ENCODE measurements around the gene CPEB3. TPM values are rescaled to one million over a fixed set of nuclear protein-coding genes. Genes with fewer than 3 reads are reported as not detected.

Gene CPEB3
- total RNA-seq, 1 donor from 2014 or later = 1.1 TPM

DNA sequence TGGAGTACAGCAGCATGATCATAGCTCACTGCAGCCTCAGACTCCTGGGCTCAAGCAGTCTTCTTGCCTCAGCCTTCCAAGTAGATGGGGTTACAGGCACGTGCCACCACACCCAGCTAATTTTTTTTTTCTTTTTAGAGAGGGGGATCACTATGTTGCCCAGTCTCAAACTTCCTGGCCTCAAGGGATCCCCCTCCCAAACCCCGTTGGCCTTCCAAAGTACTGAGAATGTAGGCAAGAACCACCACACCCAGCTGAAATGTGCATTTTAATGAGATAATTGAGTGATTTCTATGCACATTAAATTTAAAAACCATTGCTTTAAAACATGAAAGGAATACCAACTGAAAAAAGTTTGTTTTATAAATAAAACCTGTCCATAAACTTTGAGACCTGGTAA lies 25.7 kb upstream of the CPEB3 start:
- H3K9me3 Mint-ChIP-seq (ENCODE audit: low read depth) = peaks cover 5% of the 10 kb centered on the region
- no peak overlapping the region for H3K4me3 Mint-ChIP-seq (ENCODE audit: unreplicated experiment)
- H3K36me3 Mint-ChIP-seq (ENCODE audit: low read depth) = peaks cover 4% of the 10 kb centered on the region
- TF ChIP-seq, protein P1, sequence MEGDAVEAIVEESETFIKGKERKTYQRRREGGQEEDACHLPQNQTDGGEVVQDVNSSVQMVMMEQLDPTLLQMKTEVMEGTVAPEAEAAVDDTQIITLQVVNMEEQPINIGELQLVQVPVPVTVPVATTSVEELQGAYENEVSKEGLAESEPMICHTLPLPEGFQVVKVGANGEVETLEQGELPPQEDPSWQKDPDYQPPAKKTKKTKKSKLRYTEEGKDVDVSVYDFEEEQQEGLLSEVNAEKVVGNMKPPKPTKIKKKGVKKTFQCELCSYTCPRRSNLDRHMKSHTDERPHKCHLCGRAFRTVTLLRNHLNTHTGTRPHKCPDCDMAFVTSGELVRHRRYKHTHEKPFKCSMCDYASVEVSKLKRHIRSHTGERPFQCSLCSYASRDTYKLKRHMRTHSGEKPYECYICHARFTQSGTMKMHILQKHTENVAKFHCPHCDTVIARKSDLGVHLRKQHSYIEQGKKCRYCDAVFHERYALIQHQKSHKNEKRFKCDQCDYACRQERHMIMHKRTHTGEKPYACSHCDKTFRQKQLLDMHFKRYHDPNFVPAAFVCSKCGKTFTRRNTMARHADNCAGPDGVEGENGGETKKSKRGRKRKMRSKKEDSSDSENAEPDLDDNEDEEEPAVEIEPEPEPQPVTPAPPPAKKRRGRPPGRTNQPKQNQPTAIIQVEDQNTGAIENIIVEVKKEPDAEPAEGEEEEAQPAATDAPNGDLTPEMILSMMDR (IDR thresholded peaks at IDR 0.05) = no peak
- no peaks in the 10 kb centered on the region for H3K27me3 Mint-ChIP-seq (ENCODE audit: low read depth)
- no peak for DNase-seq (ENCODE audit: low spot score)
- peak overlapping the region; percentile 41 for H3K27ac Mint-ChIP-seq (ENCODE audit: unreplicated experiment)
- peaks cover 8% of the 10 kb centered on the region for H3K4me1 Mint-ChIP-seq (ENCODE audit: low read depth)

- peaks cover 12% of the 10 kb centered on the region for H3K4me1 Mint-ChIP-seq (ENCODE audit: low read depth)
- H3K4me3 Mint-ChIP-seq (ENCODE audit: unreplicated experiment) = no peak overlapping the region
- no peaks in the 10 kb centered on the region for H3K9me3 Mint-ChIP-seq (ENCODE audit: low read depth)
- no peak for DNase-seq (ENCODE audit: low spot score)
- H3K27ac Mint-ChIP-seq (ENCODE audit: unreplicated experiment) = no peak overlapping the region
- peaks cover 3% of the 10 kb centered on the region for H3K36me3 Mint-ChIP-seq (ENCODE audit: low read depth)
- no peaks in the 10 kb centered on the region for H3K27me3 Mint-ChIP-seq (ENCODE audit: low read depth)
- TF ChIP-seq, protein P1 (IDR thresholded peaks at IDR 0.05) = no peak
These were observed 22.9 kb upstream of the CPEB3 start for GRCh38 chr10:92313750-92314149.

DNA sequence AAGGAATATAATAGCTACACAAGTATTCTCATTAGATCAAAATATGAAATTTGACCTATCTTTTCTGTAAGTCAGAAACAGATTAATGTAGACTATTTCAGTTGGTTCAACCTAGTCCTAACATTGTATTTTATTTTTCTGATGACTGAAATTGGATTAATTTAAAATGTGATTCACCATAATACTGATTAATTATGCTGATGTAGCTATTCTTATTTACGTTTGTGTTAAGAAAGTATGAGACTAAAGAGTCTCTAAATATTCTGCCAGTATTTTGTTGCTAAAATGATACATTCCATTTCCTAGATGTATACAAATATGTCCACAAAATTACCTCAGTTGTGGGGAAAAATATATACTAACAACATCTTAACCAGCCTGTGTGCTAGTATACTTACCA lies 18.4 kb upstream of the CPEB3 start:
- Mint-ChIP-seq H3K27me3 (ENCODE audit: low read depth) (no peaks in the 10 kb centered on the region), H3K4me3 (ENCODE audit: unreplicated experiment) (no peak overlapping the region), H3K36me3 (ENCODE audit: low read depth) (peaks cover 3% of the 10 kb centered on the region), H3K9me3 (ENCODE audit: low read depth) (no peaks in the 10 kb centered on the region), H3K27ac (ENCODE audit: unreplicated experiment) (no peak overlapping the region), H3K4me1 (ENCODE audit: low read depth) (peaks cover 5% of the 10 kb centered on the region)
- TF ChIP-seq, protein P1 (IDR thresholded peaks at IDR 0.05) = no peak
- DNase-seq (ENCODE audit: low spot score) = no peak

GRCh38 chr10:92305133-92306072 lies 14.5 kb upstream of the CPEB3 start:
- no peaks in the 10 kb centered on the region for H3K9me3 Mint-ChIP-seq (ENCODE audit: low read depth)
- no peaks in the 10 kb centered on the region for H3K27me3 Mint-ChIP-seq (ENCODE audit: low read depth)
- peaks cover 13% of the 10 kb centered on the region for H3K4me1 Mint-ChIP-seq (ENCODE audit: low read depth)
- TF ChIP-seq, protein P1 (IDR thresholded peaks at IDR 0.05) = no peak
- DNase-seq (ENCODE audit: low spot score) = no peak
- no peaks in the 10 kb centered on the region for H3K36me3 Mint-ChIP-seq (ENCODE audit: low read depth)
- no peak overlapping the region for H3K27ac Mint-ChIP-seq (ENCODE audit: unreplicated experiment)
- H3K4me3 Mint-ChIP-seq (ENCODE audit: unreplicated experiment) = no peak overlapping the region

DNA sequence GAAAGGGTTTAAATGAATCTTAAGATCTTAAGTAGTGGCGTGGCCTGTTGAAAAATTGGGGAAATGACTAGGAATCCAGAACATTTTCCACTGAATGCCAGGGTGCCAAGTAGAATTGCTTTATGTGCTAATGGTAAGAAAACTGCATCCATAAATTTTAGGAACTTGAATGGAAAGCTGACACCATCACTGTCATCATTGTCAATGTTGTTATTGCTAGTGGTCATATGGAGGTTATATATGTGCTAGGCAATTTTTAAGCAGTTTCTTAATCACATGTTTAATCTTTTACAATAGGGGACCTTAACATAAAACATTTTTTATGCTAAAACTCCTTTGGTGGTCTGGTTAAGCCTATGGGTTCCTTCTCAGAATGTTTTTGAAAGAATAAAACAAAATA lies 13.2 kb upstream of the CPEB3 start:
- Mint-ChIP-seq H3K4me3 (ENCODE audit: unreplicated experiment) (no peak overlapping the region), H3K27me3 (ENCODE audit: low read depth) (no peaks in the 10 kb centered on the region), H3K9me3 (ENCODE audit: low read depth) (no peaks in the 10 kb centered on the region), H3K4me1 (ENCODE audit: low read depth) (peaks cover 13% of the 10 kb centered on the region), H3K36me3 (ENCODE audit: low read depth) (no peaks in the 10 kb centered on the region), H3K27ac (ENCODE audit: unreplicated experiment) (no peak overlapping the region)
- TF ChIP-seq, protein P1 (IDR thresholded peaks at IDR 0.05) = no peak
- no peak for DNase-seq (ENCODE audit: low spot score)

Measured in chondrocyte (in vitro differentiated cells).